Thyroid gland (tissue), 4 donors: ENCODE measurements around the gene CRACR2B.

Experiments used
- CTCF ChIP-seq, 6 experiments: fragments of 200-600 bp in 3 of 6; fragments of 450-650 bp in 3 of 6; sonication (generic) in 3 of 6; IDR thresholded peaks; one replicate each; pipeline ENCODE4 v1.5.1; 2016 to 2019; ENCODE audit warnings: antibody characterized with exemption in 6 of 6, mild to moderate bottlenecking in 2 of 6, inconsistent platforms in 1 of 6, moderate library complexity in 1 of 6
- POLR2A ChIP-seq, 2 donors: fragments of 450-650 bp; IDR thresholded peaks; one replicate each; pipeline ENCODE4 v1.6.1; 2017; ENCODE audit warnings: antibody characterized with exemption in 2 of 2, mild to moderate bottlenecking in 2 of 2, moderate library complexity in 1 of 2

- no peak for TF ChIP-seq CTCF (IDR thresholded peaks at IDR 0.05)
- TF ChIP-seq POLR2A (IDR thresholded peaks at IDR 0.05) = no peak
Measured at GRCh38 chr11:816433-816779, 11.3 kb upstream of the CRACR2B start.
